Measurements from ENCODE around the gene SLC2A1.
A peak's percentile ranks its signal among the peaks of the same experiment; 100 is the strongest.

The SLC2A1 gene

DNA sequence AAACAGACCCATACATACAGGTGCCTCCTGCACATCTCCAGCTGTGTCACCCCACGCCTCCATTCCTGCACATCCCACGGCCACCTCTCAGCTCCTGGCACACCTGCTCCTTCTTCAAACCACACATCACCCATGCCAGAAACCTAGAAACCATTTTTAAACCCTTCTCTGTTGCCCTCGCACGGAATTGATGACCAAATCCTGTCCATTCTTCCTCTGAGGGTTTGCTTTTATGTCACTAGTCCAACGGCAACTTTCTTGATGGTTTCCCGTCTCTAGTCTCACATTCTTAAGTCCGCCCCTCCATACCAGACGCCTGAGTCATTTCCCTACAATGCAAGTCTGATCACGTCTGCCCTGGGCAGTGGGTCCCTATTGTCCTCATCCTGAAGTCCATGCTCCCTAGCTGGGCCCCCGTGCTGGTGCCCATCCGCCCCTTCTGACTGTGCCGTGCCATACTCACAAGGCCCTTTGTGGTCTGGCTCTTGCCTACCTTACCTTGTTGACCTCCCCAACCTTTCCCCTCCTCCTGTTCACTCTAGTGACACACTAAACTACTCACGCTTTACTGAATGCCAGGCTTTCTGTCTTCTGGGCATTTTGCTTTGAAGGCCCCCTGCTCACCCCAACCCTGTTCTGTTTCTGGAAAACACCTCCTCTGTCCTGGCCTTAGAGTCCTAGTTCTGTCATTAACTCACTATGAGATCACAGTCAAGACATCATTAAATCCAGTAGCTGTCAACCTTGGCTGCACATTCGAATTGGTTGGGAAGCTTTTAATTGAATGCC is 17.6 kb downstream of the SLC2A1 start:
- DNase-seq, result no peak

DNA sequence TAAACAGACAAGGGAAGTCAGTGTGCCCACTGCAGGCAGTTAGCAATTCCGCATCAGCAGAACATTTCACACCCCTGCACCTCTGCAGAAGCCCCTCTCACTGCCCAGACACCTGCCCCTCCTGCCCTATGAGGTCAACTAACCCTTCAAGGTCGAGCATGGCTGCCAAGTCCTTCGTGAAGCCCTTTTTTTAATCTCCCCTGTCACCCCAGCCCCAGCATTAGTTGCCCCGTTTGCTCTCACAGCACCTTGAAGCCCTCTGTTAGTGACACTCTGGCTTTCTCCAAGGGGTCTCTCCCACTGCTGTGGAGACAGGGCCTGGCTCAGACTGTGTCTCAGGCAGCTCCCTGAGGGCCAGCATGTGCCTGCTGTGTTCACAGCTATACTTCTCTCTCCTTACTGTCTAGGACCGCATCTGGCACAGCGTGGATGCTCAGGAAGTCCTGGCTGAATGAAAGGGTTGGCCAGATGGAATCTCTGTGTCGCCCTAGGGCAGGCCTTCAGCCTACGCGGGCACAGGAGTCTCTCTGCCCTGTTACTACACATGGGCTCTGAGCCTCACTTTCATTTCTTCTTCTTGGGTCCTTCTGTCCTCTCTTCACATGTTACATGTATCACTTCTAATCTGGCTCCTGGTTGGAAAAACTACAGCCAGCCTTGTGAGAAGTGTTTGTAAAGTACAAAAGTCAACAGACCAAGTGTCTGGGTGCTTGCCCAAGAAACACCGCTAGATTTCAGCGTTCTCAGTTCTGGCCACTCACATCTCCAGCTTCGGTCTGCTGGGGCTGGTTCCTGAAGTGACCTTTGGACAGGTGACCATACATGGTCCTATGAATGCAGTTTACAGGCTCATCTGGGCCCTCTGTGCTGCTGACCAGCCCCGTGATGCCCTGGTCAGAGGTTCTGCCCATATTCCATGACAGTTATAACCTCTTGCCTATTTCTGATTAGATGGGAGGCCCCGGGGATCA is 19.7 kb downstream of the SLC2A1 start:
- no peak for DNase-seq

- no peak for DNase-seq
Measured at GRCh38 chr1:42937836-42938644, 20.6 kb downstream of the SLC2A1 start.

DNA sequence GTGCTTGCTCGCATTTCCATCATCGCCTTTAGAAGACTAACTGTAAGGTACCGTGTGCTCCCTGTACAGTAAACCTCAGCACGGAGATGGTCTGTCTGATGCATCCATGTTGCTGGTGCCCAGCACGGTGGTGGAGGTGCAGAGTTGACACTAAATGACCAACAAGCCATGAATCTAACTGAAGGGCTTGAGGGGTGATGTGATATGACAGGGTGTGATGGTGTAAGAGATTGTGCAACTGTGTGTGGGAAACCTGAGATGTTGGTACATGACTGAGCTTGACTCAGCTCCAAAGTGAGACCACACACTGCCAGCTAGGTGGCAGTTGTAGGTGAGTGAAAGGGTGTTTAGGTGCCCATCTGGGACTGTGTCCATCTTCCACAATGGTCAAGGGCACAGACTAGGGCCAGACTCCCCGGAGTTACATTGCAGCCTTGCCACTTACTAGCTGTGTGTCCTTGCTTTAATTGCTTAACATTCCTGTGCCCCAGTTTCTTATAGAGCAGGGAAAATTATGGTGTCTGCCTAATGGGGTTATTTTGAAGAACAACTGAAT is 21.4 kb downstream of the SLC2A1 start:
- DNase-seq, result no peak

- DNase-seq, result peak; percentile 56
Measured at GRCh38 chr1:42936309-42937078, 22.2 kb downstream of the SLC2A1 start.

DNA sequence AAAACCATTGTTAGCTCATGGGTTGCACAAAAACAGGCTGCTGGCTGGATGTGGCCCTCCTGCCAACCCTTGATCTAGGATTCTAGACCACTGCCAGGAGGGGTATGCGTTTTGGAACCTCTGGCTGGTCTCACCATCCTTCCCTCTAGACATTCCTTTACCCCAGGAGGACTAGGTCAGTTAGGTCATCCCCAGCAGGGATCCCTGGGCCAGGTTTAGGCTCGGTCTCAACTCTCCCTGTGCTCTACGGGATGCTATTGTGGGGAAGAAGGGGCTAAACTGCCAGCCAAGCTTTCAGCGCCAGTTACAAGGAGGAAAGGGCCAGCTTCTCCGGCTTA is 22.7 kb downstream of the SLC2A1 start:
- no peak for DNase-seq

- DNase-seq, result no peak
Measured at GRCh38 chr1:42935313-42935895, 23.3 kb downstream of the SLC2A1 start.

DNA sequence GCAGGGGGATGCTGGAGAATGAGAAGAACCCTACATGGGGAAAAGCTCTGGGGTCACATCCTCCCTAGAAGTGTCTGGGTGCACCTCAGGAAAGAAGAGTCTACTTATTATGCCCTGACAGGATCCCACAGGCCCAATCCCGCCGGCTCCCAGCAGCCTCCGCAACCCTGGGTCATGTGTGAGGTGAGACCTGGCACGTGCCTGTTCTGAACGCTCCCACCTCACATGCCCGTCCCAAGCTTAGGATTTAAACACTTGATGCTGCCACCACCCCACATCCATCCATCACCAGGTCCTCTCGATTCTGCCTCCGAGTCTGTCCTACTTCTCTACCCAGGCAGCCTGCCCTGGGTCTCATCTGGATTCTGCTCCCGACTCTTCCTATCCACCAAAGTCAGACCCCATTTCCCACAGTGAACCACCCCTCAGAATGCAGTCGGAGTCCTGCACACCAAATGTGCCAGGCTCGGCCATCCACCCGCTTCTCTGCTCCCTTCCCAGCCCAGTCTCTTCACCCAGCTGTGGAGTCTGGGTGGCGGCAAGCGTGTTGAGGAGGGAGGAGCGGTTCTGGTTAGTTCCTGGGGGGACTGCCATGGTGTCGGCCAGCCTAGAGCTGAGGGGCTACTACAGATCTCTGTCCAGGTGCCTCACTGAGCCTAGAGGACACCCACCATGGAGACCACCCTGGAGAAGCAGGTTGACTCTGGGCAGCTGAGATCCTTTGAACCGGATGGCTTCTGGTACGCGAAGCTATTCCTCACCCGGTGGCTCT is 23.9 kb downstream of the SLC2A1 start:
- DNase-seq, result no peak

DNA sequence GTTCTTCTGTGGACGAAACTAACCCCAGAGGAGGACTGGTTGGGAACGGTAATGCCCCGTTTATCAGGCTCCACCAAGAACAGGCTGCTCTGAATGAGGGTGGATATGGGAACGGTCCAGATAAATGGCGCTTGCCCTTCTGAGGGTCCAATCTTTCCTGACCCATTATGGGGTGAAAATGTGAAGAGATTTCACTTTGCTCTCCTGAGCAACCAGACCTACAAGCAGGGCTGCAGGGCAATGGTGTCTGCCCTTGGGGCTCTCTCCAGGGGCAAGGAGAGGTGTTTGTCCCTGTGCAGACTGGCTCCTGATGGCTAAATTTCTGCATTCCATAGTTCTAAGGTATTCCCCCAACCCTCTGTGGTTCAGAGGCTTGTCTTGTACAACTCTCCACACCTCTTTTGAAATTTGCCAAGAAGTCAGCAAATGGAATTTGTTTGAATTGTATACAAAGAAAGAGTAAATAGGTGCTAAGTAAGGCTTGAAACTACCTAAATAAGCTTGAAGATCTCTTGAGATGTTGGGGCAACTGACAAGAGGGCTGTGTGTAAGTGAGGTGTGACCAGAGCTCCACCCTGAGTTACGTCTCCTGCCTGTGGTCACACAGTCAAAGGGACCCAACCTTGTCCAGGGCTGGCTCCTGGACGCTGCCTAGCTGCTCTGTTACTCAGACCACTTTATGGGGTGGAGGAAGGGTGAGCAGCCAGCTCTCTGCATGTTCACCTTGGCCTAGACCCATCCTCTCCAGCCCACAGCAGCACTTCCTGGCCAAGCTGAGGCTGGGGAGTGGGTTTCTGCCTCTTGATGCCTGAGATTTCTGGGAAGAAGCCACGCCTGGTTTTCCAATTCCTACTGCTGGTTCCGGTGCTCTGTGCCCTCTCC is 24.8 kb downstream of the SLC2A1 start:
- no peak for DNase-seq

GRCh38 chr1:42933060-42933586 is 25.5 kb downstream of the SLC2A1 start:
- DNase-seq, result no peak

DNA sequence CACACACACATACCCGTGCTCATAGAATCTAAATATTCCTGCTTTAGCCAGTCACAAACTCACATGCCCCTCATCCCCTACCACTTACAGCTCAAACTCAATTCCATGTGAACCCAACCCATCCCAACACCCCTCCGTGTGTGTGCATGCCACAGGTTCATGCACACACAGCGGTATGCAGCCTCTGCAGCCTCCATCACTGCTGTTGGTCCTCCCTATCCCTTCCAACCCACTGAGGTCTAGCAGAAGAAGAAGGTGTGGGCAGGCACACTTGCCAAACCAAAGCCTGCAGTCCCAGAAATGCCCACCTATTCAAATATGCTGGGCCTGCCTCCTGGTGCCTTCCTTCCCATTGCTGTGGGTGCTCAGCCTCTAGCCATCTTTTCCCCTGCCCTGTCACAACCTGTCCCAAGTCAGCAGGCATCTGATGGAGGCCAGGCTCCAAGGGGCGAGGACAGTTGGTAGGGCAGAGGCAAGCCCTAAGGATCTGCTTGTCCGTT is 26.2 kb downstream of the SLC2A1 start:
- no peak for DNase-seq

DNA sequence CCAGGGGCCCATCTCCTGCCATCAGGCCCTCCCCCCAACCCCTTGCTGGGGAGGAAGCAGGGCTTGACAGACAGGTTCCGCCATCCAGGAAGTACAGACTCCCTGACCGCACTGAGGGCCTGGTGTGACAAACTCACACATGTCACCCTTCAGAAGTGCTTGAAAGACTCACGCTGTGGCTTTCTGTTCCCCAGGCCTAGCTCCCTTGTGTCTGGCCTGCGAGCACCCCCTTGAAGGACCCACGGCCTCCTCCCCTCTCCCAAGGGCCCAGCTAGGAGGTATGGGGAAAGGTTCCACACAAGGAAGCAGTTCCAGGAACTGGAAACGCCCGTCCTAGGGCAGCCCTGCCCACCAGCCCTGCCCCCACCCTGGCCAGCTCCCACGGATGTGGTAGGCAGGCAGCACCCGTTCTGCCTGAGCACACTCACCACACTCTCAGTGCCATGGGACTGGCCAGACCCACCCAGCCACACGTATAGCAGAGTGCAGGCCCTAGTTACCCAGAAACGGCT is 26.7 kb downstream of the SLC2A1 start:
- DNase-seq, result peak; percentile 72

DNA sequence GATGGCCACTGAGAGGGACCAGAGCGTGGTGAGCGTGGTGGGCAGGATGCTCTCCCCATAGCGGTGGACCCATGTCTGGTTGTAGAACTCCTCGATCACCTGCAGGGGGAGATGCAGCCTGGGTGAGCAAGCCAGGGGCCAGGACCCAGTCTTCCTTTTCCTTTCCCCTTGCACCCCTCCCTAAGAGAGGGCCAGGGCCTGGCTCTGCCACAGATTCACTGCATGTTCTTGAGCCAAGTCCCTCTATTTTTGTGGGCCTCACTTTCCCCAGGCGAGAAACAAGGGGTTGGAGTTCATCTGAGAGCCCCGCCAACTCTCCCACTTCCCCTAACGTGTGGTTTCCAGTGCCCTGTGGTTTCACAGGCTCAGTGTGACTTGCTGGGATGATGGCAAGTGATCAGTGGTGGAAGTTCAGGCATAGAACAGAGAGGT is 27.5 kb downstream of the SLC2A1 start:
- DNase-seq, result peak; percentile 46

DNA sequence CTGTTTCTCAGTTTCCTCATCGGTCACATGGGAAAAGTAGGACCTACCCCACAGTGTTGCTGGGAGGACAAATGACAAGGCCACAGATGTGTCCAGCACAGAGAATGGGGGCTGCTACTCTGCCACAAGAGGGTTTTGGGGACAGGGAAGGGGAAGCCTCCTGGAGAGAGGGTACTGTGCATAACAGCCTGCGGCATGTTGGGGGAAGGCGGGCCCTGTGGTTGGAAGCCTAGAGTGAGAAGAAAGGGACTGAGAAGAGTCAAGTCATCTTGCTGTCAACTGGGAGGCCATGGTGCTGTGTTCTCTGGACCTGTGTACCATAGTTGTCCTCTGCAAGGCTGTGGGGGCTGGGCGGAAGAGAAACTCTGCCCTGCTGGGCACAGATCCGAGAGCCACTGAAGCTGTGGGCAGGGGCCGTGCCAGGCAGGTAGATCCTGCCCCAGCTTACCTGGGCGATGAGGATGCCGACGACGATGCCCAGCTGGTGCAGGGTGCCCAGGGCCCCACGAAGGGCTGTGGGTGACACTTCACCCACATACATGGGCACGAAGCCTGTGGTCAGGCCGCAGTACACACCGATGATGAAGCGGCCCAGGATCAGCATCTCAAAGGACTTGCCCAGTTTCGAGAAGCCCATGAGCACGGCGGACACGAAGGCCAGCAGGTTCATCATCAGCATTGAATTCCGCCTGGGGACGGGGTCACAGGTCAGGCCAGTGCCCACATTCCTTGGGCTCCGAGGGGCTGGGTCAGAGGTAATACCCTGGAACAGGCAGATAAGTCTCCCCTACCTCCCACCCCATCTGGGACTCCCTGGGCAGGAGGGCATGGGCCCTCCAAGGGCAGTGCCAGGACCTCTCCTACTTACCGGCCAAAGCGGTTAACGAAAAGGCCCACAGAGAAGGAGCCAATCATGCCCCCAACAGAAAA is 28.2 kb downstream of the SLC2A1 start:
- DNase-seq, result no peak

GRCh38 chr1:42929434-42930177 is 29.1 kb downstream of the SLC2A1 start:
- DNase-seq, result no peak

GRCh38 chr1:42928859-42929258 is 29.8 kb downstream of the SLC2A1 start:
- no peak for DNase-seq

- DNase-seq, result no peak
Measured at GRCh38 chr1:42927920-42928505, 30.7 kb downstream of the SLC2A1 start.
